Adrenal gland (tissue), 12 donors: Measurements from ENCODE around the gene RNF44. TPM values are rescaled to one million over a fixed set of nuclear protein-coding genes. Genes with fewer than 3 reads are reported as not detected.
"Not testable (repeated sequence)": the region's sequence is repeated elsewhere in the genome, so short reads cannot be mapped to it uniquely, and the experiment has no call there.

ENCODE experiments used
- DNase-seq, 7 donors: peaks; one replicate each; pipeline ENCODE4 v3.0.0-alpha.2; 2019 to 2020
- H3K27ac ChIP-seq, 5 donors: fragments of 200-600 bp; sonication (generic) in 4 of 5; 1 replicate in 3 of 5; 2 replicates in 2 of 5; pipeline versions ENCODE4 v1.5.1 to v1.8.0; 2016 to 2020; ENCODE audit warnings: mild to moderate bottlenecking in 1 of 5
- H3K27me3 ChIP-seq: fragments of 200-600 bp; 2 replicates; pipeline ENCODE4 v1.8.0; 2021
- H3K36me3 ChIP-seq, 2 donors: fragments of 200-600 bp; replicated peaks in 1 of 2; 1 replicate in 1 of 2; 2 replicates in 1 of 2; pipeline versions ENCODE4 v1.5.1 to v1.8.0; 2018 to 2022
- H3K4me1 ChIP-seq, 2 donors: fragments of 200-600 bp; replicated peaks in 1 of 2; 1 replicate in 1 of 2; 2 replicates in 1 of 2; pipeline versions ENCODE4 v1.5.1 to v1.8.0; 2018 to 2021
- H3K4me3 ChIP-seq, 4 donors: fragments of 200-600 bp; sonication (generic) in 3 of 4; one replicate each; pipeline ENCODE4 v1.5.1; 2016 to 2018
- H3K9me3 ChIP-seq, 3 donors: fragments of 200-600 bp; sonication (generic) in 1 of 3; replicated peaks in 1 of 3; 1 replicate in 2 of 3; 2 replicates in 1 of 3; pipeline versions ENCODE4 v1.5.1 to v1.8.0; 2016 to 2021
- POLR2A ChIP-seq, 2 donors: fragments of 450-650 bp; IDR thresholded peaks; one replicate each; pipeline ENCODE4 v1.6.1; 2017; ENCODE audit warnings: antibody characterized with exemption in 2 of 2, mild to moderate bottlenecking in 2 of 2, moderate library complexity in 1 of 2
- WGBS, 4 donors: extraction: QIAGEN DNeasy Blood & Tissue Kit in 2 of 4; methylation state at CpG; one replicate each; pipeline versions ENCODE4 v1.1.5 to v1.1.7; 2013 to 2017; 5-methylcytosine and 5-hydroxymethylcytosine counted together
- intact Hi-C, 2 donors: fragments of 100-400 bp; cut with DNase I; formaldehyde crosslinking; loops; one replicate each; pipeline versions ENCODE4 v1.14.1 to v1.15.0; 2022 to 2023
- polyA plus RNA-seq, 3 donors: library from polyadenylated mRNA; stranded (reverse); fragments of 200-250 nt in 2 of 3; fragments of 350-450 nt in 1 of 3; fragmentation: Illumina TruSeq in 1 of 3; extraction: RNeasy Lipid Tissue Mini Kit (QIAGEN cat#74804) in 1 of 3; gene quantifications; one replicate each; pipeline ENCODE4 v1.2.3, GENCODE V29; 2013 to 2014
- total RNA-seq, 9 donors: library from RNA; depleted of rRNA in 4 of 9; stranded (reverse); fragments of >200 nt in 4 of 9; fragments of 120-200 nt in 1 of 9; fragmentation: NEBNext Ultra II Directional in 1 of 9; extraction: Animal tissue kit (Norgen Biotek cat#: 25700) in 1 of 9; gene quantifications; one replicate each; pipeline versions ENCODE4 v1.1.0 to v1.2.4, GENCODE V29; 2013 to 2023
- TF ChIP-seq, protein P1 (sequence below), 6 experiments: fragments of 450-650 bp in 4 of 6; fragments of 200-600 bp in 2 of 6; sonication (generic) in 1 of 6; IDR thresholded peaks; 1 replicate in 5 of 6; 2 replicates in 1 of 6; pipeline versions ENCODE4 v1.5.1 to v1.8.0; 2016 to 2021; ENCODE audit warnings: antibody characterized with exemption in 6 of 6, mild to moderate bottlenecking in 2 of 6, moderate library complexity in 1 of 6
- donor health status: healthy with polysubstance abuse.
- donor health status: Bipolar disorder and iron deficiency.
- donor health status: DM: yes; HTN: yes; CAD: no.
- donor health status: DM: no; HTN: no; CAD: no.
- donor health status: DM: no; HTN: no; CAD: no.
- donor health status: DM: yes; HTN: yes; CAD: no.

Gene RNF44
- total and polyA plus RNA-seq, 12 donors: 5.3 to 65.7 (median 22.8) TPM

DNA sequence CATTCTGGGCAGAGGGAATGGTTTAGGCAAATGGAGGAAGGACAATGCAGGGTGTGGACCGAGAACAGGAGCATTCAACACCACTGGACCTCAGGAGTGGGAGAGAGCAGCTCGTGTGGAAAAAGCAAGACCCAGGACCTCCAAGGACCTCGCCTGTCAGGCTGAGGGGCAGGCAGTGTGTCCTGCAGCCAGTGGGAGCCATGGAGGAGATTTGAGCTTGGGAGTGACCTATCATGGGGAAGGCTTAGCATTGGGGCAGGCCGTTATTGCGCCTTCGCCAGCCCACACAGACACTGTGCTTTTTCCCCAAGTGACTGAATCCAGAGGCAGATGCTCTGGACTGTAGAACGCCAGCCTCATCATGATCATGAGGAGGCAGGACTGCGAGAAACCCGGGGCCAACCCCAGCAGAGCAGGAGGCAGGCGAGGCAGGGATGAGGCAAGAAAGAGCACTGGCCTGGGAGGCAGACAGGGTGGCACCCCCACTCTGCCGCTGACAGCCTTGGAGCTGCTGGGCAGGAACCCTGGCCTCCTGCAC lies 15.2 kb upstream of the RNF44 start:
- intact Hi-C loops: no loop called here
- no peak overlapping the region for H3K27ac ChIP-seq
- whole genome bisulfite sequencing, 4 donors: 77 to 89% (median 84%) methylated on average over 6 to 11 of the region's 11 CpGs

DNA sequence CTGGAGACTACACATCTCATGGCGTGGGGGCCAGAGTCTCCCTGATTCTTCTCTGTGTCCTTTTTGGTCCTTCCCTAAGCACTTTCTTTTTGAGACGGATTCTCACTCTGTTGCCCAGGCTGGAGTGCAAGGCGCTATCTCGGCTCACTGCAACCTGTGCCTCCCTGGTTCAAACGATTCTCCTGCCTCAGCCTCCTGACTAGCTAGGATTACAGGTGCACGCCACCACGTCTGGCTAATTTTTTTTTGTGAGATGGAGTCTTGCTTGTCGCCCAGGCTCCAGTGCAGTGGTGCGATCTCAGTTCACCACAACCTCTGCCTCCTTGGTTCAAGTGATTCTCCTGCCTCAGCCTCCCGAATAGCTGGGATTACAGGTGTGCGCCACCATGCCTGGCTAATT lies 13.7 kb upstream of the RNF44 start:
- DNase-seq, H3K27ac ChIP-seq, intact Hi-C loops, H3K9me3 ChIP-seq, H3K36me3 ChIP-seq, H3K4me1 ChIP-seq, H3K27me3 ChIP-seq, H3K4me3 ChIP-seq: not testable (repeated sequence)
- 70 to 84% (median 83%) methylated on average over 11 of the region's 11 CpGs for WGBS, 4 donors

More for the DNA sequence above, 15.2 kb upstream of the RNF44 start:
- Histone ChIP-seq H3K4me3 (no peak overlapping the region), H3K36me3 (no peaks in the 10 kb centered on the region), H3K27me3 (no peaks in the 10 kb centered on the region), H3K4me1 (no peaks in the 10 kb centered on the region), H3K9me3 (no peaks in the 10 kb centered on the region)
- no peak for DNase-seq
- no peak for TF ChIP-seq POLR2A (IDR thresholded peaks at IDR 0.05)
- TF ChIP-seq, protein P1, sequence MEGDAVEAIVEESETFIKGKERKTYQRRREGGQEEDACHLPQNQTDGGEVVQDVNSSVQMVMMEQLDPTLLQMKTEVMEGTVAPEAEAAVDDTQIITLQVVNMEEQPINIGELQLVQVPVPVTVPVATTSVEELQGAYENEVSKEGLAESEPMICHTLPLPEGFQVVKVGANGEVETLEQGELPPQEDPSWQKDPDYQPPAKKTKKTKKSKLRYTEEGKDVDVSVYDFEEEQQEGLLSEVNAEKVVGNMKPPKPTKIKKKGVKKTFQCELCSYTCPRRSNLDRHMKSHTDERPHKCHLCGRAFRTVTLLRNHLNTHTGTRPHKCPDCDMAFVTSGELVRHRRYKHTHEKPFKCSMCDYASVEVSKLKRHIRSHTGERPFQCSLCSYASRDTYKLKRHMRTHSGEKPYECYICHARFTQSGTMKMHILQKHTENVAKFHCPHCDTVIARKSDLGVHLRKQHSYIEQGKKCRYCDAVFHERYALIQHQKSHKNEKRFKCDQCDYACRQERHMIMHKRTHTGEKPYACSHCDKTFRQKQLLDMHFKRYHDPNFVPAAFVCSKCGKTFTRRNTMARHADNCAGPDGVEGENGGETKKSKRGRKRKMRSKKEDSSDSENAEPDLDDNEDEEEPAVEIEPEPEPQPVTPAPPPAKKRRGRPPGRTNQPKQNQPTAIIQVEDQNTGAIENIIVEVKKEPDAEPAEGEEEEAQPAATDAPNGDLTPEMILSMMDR (IDR thresholded peaks at IDR 0.05): no peak

DNA sequence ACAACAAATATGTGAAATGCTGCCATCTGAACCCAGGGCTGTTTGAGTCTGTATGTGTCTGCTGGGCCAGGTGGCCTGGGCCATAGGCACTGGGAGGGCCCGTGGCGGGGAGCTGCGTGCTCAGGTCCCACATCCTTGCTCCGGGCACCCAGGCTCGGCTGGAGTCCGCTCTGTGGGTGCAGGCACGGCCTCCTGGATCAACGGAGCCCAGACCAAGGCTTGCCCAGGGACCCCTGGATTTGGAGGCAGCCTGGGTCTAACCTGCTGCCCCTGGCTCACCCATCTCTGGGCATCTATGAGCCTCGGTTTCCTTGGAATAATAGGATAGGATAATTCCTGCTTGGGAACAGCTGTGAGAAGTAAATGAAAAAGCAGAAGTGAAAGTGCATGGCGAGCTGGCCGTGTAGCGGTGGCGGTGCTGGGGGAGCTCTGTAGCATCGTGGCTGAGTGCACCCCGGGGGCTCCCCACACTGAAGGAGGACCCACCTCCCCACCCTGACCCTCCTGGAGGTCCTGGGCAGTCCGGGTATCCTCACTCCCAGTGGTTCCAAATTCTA lies 13.2 kb upstream of the RNF44 start:
- Histone ChIP-seq H3K4me1 (no peaks in the 10 kb centered on the region), H3K36me3 (no peaks in the 10 kb centered on the region), H3K9me3 (no peaks in the 10 kb centered on the region), H3K4me3 (no peak overlapping the region), H3K27ac (no peak overlapping the region), H3K27me3 (no peaks in the 10 kb centered on the region)
- DNase-seq: no peak
- TF ChIP-seq POLR2A (IDR thresholded peaks at IDR 0.05): no peak
- TF ChIP-seq, protein P1 (IDR thresholded peaks at IDR 0.05): no peak
- 61 to 80% (median 78%) methylated on average over 15 to 16 of the region's 16 CpGs for WGBS, 4 donors
- intact Hi-C loops: no loop called here

DNA sequence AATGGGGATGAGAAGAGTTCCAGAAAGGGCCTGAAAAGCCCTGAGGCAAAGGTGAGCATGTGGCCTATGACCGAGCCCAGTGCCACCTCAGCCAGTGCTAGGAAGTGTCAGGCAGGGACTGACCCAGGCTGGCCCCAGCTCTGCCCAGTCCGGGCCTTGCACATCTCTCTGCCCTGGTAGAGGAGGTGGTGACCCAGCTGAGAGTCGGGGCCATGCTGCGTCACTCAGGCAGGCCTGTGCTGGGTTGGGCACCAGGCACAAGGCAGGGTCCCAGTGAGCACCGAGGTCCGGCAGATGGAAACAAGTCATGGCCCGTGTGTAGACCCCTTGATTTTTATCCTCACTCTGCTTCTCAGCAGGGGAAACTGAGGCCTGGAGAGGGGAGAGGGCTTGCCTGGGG lies 12.7 kb upstream of the RNF44 start:
- H3K9me3 ChIP-seq: no peaks in the 10 kb centered on the region
- H3K27me3 ChIP-seq: no peaks in the 10 kb centered on the region
- DNase-seq: no peak
- no peak overlapping the region for H3K27ac ChIP-seq
- intact Hi-C loops: no loop called here
- H3K4me3 ChIP-seq: no peak overlapping the region
- H3K36me3 ChIP-seq: no peaks in the 10 kb centered on the region
- no peaks in the 10 kb centered on the region for H3K4me1 ChIP-seq
- TF ChIP-seq POLR2A (IDR thresholded peaks at IDR 0.05): no peak
- TF ChIP-seq, protein P1 (IDR thresholded peaks at IDR 0.05): no peak
- WGBS, 4 donors: 84 to 91% methylated on average over 7 of the region's 7 CpGs; no CpG with 5 or more reads in 2 of the 4 donors

DNA sequence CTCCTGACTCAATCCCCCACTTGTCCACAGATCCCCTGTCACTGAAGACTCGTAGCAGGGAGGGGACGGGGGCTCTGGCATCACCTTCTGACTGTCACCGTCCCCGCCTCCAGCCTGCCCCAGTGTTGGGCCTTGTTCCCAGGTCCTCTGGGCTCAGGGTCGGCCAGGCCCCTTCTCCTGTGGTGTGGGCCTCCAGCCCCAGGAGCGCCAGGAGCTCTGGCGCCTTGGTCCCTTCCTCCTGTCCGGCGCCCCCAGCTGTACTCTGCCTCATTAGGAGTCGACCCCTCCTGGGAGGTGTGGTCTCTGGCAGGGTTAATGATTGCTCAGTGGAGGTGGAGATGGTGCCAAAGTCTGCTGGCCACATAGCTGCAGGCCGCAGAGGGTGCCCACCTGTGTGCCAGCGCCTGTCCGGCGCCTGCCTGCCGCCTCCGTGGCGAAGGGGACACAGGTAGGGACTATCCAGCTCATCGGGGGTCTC lies 11.8 kb upstream of the RNF44 start, which contains the start of gene CDHR2:
TSS of gene CDHR2 (plus strand) at position 376 of the 478 bp plus-strand sequence. CDS start 16,011 bp downstream, outside the sequence.
- H3K4me1 ChIP-seq: no peaks in the 10 kb centered on the region
- no peak for DNase-seq
- H3K27ac ChIP-seq: no peak within 1 kb of the TSS
- WGBS, 4 donors: 81 to 95% (median 84%) methylated on average over 11 to 18 of the region's 18 CpGs
- intact Hi-C loops: no loop called here
- no peaks in the 10 kb centered on the region for H3K9me3 ChIP-seq
- no peak for TF ChIP-seq POLR2A (IDR thresholded peaks at IDR 0.05)
- TF ChIP-seq, protein P1 (IDR thresholded peaks at IDR 0.05): no peak
- H3K27me3 ChIP-seq: no peaks in the 10 kb centered on the region
- H3K36me3 ChIP-seq: no peaks in the 10 kb centered on the region
- no peak within 1 kb of the TSS for H3K4me3 ChIP-seq
